ENCODE measurements around the gene WDTC1.

WDTC1 gene

GRCh38 chr1:27336756-27337155 is 102.3 kb downstream of the WDTC1 start:
- DNase-seq, result no peak

GRCh38 chr1:27338751-27339150 is 104.3 kb downstream of the WDTC1 start:
- DNase-seq, result no peak

GRCh38 chr1:27339213-27339612 is 104.8 kb downstream of the WDTC1 start:
- no peak for DNase-seq

GRCh38 chr1:27341525-27342252 is 107.3 kb downstream of the WDTC1 start, which contains the start of gene SYTL1:
SYTL1 (plus strand) TSS chr1:27342022; CDS start chr1:27345335, 3,313 bp downstream.
- peak; percentile 76 for DNase-seq

- no peak for DNase-seq
Observed at GRCh38 chr1:27342391-27342777, 108.0 kb downstream of the WDTC1 start.

GRCh38 chr1:27342778-27343638 is 108.6 kb downstream of the WDTC1 start:
- DNase-seq, result no peak

- DNase-seq, result no peak
Observed at GRCh38 chr1:27343639-27344025, 109.2 kb downstream of the WDTC1 start.

- DNase-seq, result no peak
Observed at GRCh38 chr1:27345272-27345671, 110.8 kb downstream of the WDTC1 start.

GRCh38 chr1:27346357-27346756 is 111.9 kb downstream of the WDTC1 start:
- no peak for DNase-seq

- peak; percentile 37 for DNase-seq
Observed at GRCh38 chr1:27346991-27347624, 112.7 kb downstream of the WDTC1 start.

GRCh38 chr1:27348861-27349783 is 114.7 kb downstream of the WDTC1 start:
- DNase-seq, result peak; percentile 38

GRCh38 chr1:27349784-27350662 is 115.6 kb downstream of the WDTC1 start:
- peak; percentile 68 for DNase-seq

GRCh38 chr1:27350663-27351540 is 116.5 kb downstream of the WDTC1 start:
- no peak for DNase-seq

- DNase-seq, result no peak
Observed at GRCh38 chr1:27351541-27352107, 117.2 kb downstream of the WDTC1 start.

- no peak for DNase-seq
Observed at GRCh38 chr1:27353166-27353565, 118.7 kb downstream of the WDTC1 start.

- no peak for DNase-seq
Observed at GRCh38 chr1:27353629-27354028, 119.2 kb downstream of the WDTC1 start.

- no peak for DNase-seq
Observed at GRCh38 chr1:27355683-27356082, 121.3 kb downstream of the WDTC1 start.

- DNase-seq, result no peak
Observed at GRCh38 chr1:27356277-27356618, 121.8 kb downstream of the WDTC1 start.

- no peak for DNase-seq
Observed at GRCh38 chr1:27356619-27357280, 122.3 kb downstream of the WDTC1 start.
